Skeletal muscle cell (primary cell): Measurements from ENCODE around the gene ACTMAP.
"Not testable (repeated sequence)": the region's sequence is repeated elsewhere in the genome, so short reads cannot be mapped to it uniquely, and the experiment has no call there.

Source experiments
- DNase-seq: peaks from one replicate; pipeline ENCODE4 v3.0.0-alpha.2; 2010; ENCODE audit warnings: low read depth
- H3K4me3 ChIP-seq: 2 replicates; pipeline ENCODE4 v1.5.1; 2011; ENCODE audit warnings: low read depth, mild to moderate bottlenecking, control low read depth, low read length, moderate library complexity

The ACTMAP gene

GRCh38 chr19:40750058-40750873 is at the start of gene ACTMAP:
TSS of gene ACTMAP (minus strand) at chr19:40750477. CDS start at chr19:40749803, 674 bp downstream.
- DNase-seq: peak; percentile 99
- peak within 1 kb of the TSS; percentile 90 for H3K4me3 ChIP-seq

- no peak for DNase-seq
- H3K4me3 ChIP-seq: peak overlapping the region; percentile 91
These were observed 49.5 kb upstream of the ACTMAP start for GRCh38 chr19:40799558-40800338.

- peak within 1 kb of the TSS; percentile 91 for H3K4me3 ChIP-seq
These were observed 48.6 kb upstream of the ACTMAP start, which contains the start of gene EGLN2 for GRCh38 chr19:40798683-40799557. TSS of gene EGLN2 (plus strand) at chr19:40799191. CDS start at chr19:40800573, 1,382 bp downstream.

DNA sequence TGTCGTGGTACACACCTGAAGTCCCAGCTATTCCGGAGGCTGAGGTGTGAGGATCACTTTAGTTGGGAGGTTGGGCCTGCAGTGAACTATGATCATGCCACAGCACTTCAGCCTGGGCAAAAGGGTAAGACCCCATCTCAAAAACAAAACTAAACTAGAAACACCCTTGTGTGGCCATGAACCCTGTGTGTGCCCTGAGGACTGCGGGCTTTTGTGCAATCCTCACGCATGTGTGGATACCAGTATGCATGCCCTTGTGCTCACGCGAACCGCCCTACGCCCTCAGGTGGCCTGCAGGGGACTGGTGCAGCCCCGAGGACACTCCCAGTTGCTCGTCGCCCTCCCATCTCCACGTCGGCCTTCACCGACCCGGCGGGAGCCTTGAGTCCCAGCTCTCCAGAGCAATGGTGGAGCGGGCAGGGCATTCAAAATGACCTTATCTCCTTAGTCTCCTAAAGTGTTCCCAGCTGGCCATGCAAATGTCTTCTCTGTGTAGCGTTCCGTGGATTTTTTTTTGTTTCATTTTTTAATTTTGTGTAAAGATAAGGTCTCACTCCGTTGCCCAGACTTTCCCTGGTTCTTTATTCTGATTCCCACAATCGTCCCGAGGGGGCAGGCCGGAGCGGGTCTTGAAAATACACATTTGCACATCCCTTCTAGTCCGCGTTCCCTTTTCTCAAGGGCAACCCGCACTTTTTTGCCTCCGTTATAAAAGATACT is 47.8 kb upstream of the ACTMAP start:
- no peak for DNase-seq
- peak overlapping the region; percentile 60 for H3K4me3 ChIP-seq

More at GRCh38 chr19:40798683-40799557, 48.6 kb upstream of the ACTMAP start, which contains the start of gene EGLN2:
- DNase-seq: peak; percentile 99

GRCh38 chr19:40797166-40797962 is 47.1 kb upstream of the ACTMAP start:
- DNase-seq: no peak
- no peak overlapping the region for H3K4me3 ChIP-seq

DNA sequence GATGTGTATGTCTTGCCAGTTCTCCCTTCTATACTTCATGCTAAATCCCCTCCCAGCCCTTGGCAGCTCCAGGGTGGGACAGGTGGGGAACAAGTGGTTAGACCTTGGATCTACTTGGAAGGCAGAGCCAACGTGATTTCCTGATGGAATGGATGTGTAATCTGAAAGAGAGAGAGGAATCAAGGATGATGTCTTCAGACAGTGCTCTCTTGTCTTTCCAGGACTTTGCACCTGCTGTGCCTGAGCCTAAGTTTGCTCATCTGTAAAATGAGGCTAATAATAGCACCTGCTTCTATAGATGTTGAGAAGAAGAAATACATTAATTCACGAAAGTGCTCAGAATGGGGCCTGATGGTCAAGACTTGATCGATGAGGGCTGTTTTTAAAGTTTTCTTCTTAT is 41.7 kb upstream of the ACTMAP start:
- DNase-seq: no peak
- H3K4me3 ChIP-seq: no peak overlapping the region

GRCh38 chr19:40791349-40791748 is 41.1 kb upstream of the ACTMAP start:
- no peak for DNase-seq
- H3K4me3 ChIP-seq: no peak overlapping the region

GRCh38 chr19:40786060-40787037 is 36.1 kb upstream of the ACTMAP start:
- H3K4me3 ChIP-seq: no peak overlapping the region
- DNase-seq: no peak

- no peak overlapping the region for H3K4me3 ChIP-seq
- DNase-seq: no peak
These were observed 35.2 kb upstream of the ACTMAP start for GRCh38 chr19:40785526-40785925.

DNA sequence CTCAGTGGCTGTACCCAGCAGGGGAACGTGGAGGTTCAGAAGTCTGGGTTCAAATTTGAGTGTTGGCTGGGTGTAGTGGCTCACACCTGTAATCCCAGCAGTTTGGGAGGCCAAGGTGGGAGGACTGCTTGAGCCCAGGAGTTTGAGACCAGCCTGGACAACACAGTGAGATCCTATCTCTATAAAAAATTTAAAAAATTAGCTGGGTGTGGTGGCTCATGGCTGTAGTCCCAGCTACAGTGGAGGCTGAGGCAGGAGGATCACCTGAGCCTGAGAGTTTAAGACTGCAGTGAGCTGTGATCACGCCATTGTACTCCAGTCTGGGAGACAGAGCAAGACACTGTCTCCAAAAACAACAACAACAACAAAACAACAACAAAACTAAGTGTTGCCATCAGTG is 33.9 kb upstream of the ACTMAP start:
- H3K4me3 ChIP-seq, DNase-seq: not testable (repeated sequence)

DNA sequence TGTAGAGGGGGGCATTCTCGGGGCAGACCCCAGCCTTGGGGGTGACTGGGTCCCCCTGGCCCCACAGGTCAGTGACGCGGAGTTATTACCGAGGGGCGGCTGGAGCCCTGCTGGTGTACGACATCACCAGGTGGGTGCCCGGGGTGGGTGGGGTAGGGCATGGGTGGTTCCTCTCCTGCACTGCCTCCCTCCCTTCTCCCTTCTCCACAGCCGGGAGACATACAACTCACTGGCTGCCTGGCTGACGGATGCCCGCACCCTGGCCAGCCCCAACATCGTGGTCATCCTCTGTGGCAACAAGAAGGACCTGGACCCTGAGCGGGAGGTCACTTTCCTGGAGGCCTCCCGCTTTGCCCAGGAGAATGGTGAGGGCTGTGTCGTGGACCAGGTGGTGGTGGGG is 33.4 kb upstream of the ACTMAP start:
- DNase-seq: no peak
- no peak overlapping the region for H3K4me3 ChIP-seq

DNA sequence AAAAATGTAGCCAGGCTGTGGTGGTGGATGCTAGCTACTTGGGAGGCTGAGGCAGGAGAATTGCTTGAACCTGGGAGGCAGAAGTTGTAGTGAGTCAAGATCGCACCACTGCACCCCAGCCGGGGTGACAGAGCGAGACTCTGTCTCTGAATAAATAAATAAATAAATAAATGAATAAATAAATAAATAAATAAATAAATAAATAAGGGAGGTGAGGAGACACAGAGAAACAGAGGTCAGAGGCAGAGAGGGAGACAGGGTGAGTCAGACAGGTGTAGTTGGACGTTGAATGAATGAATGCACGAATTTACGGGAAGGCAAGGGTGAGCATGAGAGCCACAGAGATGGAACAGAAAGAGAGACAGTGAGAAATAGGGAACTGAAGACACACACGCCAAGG is 30.9 kb upstream of the ACTMAP start:
- DNase-seq: no peak

DNA sequence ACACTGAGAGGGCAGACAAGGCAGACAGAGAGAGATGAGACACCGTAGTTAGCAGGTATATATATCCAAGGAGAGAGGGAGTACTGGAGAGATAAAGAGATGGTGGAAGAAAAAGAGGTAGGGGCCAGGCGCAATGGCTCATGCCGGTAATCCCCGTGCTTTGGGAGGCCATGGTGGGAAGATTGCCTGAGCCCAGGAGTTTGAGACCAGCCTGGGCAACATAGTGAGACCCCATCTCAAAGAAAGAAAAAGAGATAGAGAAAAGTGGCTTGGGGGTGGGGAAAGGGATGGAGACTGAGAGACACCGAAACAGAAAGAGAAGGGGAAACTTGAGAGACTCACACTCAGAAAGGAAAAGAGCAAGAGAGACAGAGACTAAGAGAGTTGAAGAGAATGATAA is 30.3 kb upstream of the ACTMAP start:
- no peak overlapping the region for H3K4me3 ChIP-seq

More for the DNA sequence above, 30.9 kb upstream of the ACTMAP start:
- no peak overlapping the region for H3K4me3 ChIP-seq

GRCh38 chr19:40778706-40779284 is 28.5 kb upstream of the ACTMAP start:
- no peak for DNase-seq
- peak overlapping the region; percentile 72 for H3K4me3 ChIP-seq

More for the DNA sequence above, 30.3 kb upstream of the ACTMAP start:
- DNase-seq: no peak

DNA sequence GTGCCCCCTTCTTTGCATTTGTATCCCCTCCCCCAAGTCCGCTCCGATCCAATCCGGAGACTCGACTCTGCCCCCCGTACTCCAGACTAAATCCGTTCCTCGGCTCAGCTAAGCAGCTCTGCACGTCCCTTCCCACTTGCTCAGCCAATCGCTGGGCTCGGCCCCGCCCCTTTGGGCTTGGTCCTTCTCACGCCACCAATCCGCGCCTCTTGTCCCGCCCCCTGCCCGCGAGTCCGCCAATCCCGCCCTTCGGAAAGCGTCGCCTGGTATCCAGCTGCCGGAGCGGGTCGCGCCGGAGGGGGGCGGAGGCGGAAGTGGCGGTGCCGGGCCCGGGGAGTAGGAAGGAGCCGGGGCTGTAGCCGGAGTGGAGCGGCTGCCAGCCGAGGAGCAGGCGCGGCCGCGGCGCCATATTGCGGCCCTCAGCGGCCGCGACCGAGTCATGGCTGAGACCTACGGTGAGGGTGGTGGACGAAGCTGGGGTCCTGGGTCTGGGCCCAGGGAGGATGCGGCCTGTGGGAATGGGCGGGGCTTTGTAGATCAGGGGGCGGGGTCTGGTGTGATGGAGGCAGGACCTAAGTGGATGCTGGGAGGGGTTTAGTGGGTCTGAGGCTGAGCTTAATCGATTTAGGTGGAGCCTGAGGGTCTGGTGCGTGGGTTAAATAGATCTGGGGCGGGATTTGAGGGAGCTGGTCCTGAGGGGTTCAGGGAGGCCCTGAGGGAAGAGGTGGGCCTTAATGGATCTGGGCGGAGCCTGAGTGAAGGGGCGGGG is 27.8 kb upstream of the ACTMAP start, which contains the start of gene RAB4B:
RAB4B (plus strand) TSS at position 311 of the 769 bp plus-strand sequence; CDS start at position 440, 129 bp downstream.
- peak within 1 kb of the TSS; percentile 72 for H3K4me3 ChIP-seq
- peak; percentile 99 for DNase-seq

DNA sequence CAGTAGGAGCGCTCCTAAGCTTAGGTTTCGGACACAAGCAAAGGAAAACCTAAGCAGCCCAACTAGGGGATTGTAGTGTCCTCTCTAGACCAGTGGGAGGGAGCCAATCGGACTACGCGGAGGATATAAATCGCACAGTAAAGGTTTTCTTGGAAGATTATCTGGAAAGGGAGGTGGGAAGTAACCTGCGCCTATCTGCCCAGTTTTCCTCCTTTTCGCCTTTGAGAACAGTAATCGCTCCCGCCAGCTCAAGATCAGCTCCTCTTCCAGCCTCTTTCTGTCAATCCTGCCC is 27.3 kb upstream of the ACTMAP start:
- no peak for DNase-seq
- peak overlapping the region; percentile 72 for H3K4me3 ChIP-seq
